Right lobe of liver (tissue), 6 donors: ENCODE results near the gene ZNF285. TPM values are rescaled to one million over a fixed set of nuclear protein-coding genes. Genes with fewer than 3 reads are reported as not detected.
"Not testable (repeated sequence)": the region's sequence is repeated elsewhere in the genome, so short reads cannot be mapped to it uniquely, and the experiment has no call there.

ENCODE experiments used
- ATAC-seq, 4 donors: fragments of 200-7000 bp; cut with Tn5 transposase; one replicate each; pipeline ENCODE4 v1.9.1; 2020; ENCODE audit warnings: mild to moderate bottlenecking in 4 of 4, moderate library complexity in 4 of 4
- DNase-seq, 3 donors: peaks; one replicate each; pipeline ENCODE4 v3.0.0-alpha.2; 2020
- H3K27ac ChIP-seq, 3 donors: fragments of 200-600 bp; one replicate each; pipeline ENCODE4 v1.8.0; 2022
- H3K27me3 ChIP-seq, 2 donors: fragments of 200-600 bp; one replicate each; pipeline ENCODE4 v1.8.0; 2022
- H3K36me3 ChIP-seq, 4 donors: fragments of 200-600 bp; sonication (generic) in 1 of 4; one replicate each; pipeline versions ENCODE4 v1.5.1 to v1.8.0; 2017 to 2022; ENCODE audit warnings: control low read depth in 1 of 4
- H3K4me1 ChIP-seq, 4 donors: fragments of 200-600 bp; sonication (generic) in 1 of 4; one replicate each; pipeline versions ENCODE4 v1.5.1 to v1.8.0; 2017 to 2022; ENCODE audit warnings: control low read depth in 1 of 4
- H3K4me3 ChIP-seq, 3 donors: fragments of 200-600 bp; one replicate each; pipeline ENCODE4 v1.8.0; 2022
- H3K9me3 ChIP-seq, 4 donors: fragments of 200-600 bp; sonication (generic) in 1 of 4; one replicate each; pipeline versions ENCODE4 v1.5.1 to v1.8.0; 2017 to 2022; ENCODE audit warnings: control low read depth in 1 of 4
- CTCF ChIP-seq, 4 donors: fragments of 200-600 bp in 3 of 4; fragments of 450-650 bp in 1 of 4; IDR thresholded peaks; one replicate each; pipeline versions ENCODE4 v1.5.1 to v1.8.0; 2016 to 2022; ENCODE audit warnings: antibody characterized with exemption in 4 of 4, mild to moderate bottlenecking in 2 of 4
- POLR2A ChIP-seq: fragments of 450-650 bp; IDR thresholded peaks from one replicate; pipeline ENCODE4 v1.6.1; 2017; ENCODE audit warnings: antibody characterized with exemption, mild to moderate bottlenecking
- WGBS: methylation state at CpG from one replicate; pipeline ENCODE4 v1.1.6; 2018; ENCODE audit warnings: low coverage, low lambda C conversion rate; ENCODE audit not compliant: insufficient coverage; ENCODE audit errors: missing lambda C conversion rate; 5-methylcytosine and 5-hydroxymethylcytosine counted together
- intact Hi-C, 2 donors: fragments of 100-400 bp; cut with DNase I; formaldehyde crosslinking; loops; one replicate each; pipeline versions ENCODE4 v1.11.2 to v1.14.1; 2022
- total RNA-seq, 6 experiments: library from RNA; depleted of rRNA in 2 of 6; stranded (reverse); fragments of >200 nt in 2 of 6; fragmentation: NEBNext Ultra II Directional in 3 of 6; extraction: Animal tissue kit (Norgen Biotek cat#: 25700) in 3 of 6; gene quantifications; one replicate each; pipeline versions ENCODE4 v1.1.0 to v1.2.4, GENCODE V29; 2016 to 2023
- donor health status: DM: no; HTN: yes; CAD: no.
- donor health status: DM: no; HTN: no; CAD: no.
- donor health status: DM: no; HTN: no; CAD: no.
- donor health status: DM: no; HTN: yes; CAD: no.
- donor health status: DM: no; HTN: yes; CAD: no.

Gene ZNF285
- total RNA-seq, 6 experiments from 2014 or later, result 0.37 to 1.6 (median 0.90) TPM

GRCh38 chr19:44430956-44431355, 29.5 kb upstream of the ZNF285 start:
- ATAC-seq, result no peak
- 60% methylated on average over 1 of the region's 1 CpG for WGBS
- no peaks in the 10 kb centered on the region for H3K36me3 ChIP-seq
- H3K4me1 ChIP-seq, result no peaks in the 10 kb centered on the region
- DNase-seq, result no peak
- H3K27me3 ChIP-seq, result no peaks in the 10 kb centered on the region
- no peak overlapping the region for H3K27ac ChIP-seq
- peaks cover 0 to 16% (median 3%) of the 10 kb centered on the region in 4 donors for H3K9me3 ChIP-seq
- intact Hi-C loops, result no loop called here
- no peak overlapping the region for H3K4me3 ChIP-seq
- TF ChIP-seq POLR2A, result no peak
- TF ChIP-seq CTCF (IDR thresholded peaks at IDR 0.05), result no peak

- DNase-seq, intact Hi-C loops, H3K9me3 ChIP-seq, H3K27ac ChIP-seq, H3K4me3 ChIP-seq, H3K4me1 ChIP-seq, H3K36me3 ChIP-seq, H3K27me3 ChIP-seq, ATAC-seq: not testable (repeated sequence)
- WGBS, result 67% methylated on average over 2 of the region's 15 CpGs
These were observed 14.1 kb upstream of the ZNF285 start for GRCh38 chr19:44415553-44415952.

GRCh38 chr19:44389268-44389667, 12.1 kb downstream of the ZNF285 start:
- H3K9me3 ChIP-seq, H3K27ac ChIP-seq, DNase-seq, H3K36me3 ChIP-seq, ATAC-seq, H3K27me3 ChIP-seq, H3K4me3 ChIP-seq, H3K4me1 ChIP-seq, intact Hi-C loops: not testable (repeated sequence)
- WGBS, result 91% methylated on average over 4 of the region's 4 CpGs

GRCh38 chr19:44374789-44375188, 26.6 kb downstream of the ZNF285 start:
- Histone ChIP-seq H3K36me3 (no peaks in the 10 kb centered on the region), H3K4me1 (no peaks in the 10 kb centered on the region), H3K27me3 (no peaks in the 10 kb centered on the region), H3K9me3 (peaks cover 0 to 2% (median 0%) of the 10 kb centered on the region in 4 donors), H3K4me3 (no peak overlapping the region), H3K27ac (no peak overlapping the region)
- 49% methylated on average over 2 of the region's 2 CpGs for whole genome bisulfite sequencing
- TF ChIP-seq POLR2A (no peak), CTCF (IDR thresholded peaks at IDR 0.05) (no peak)
- DNase-seq, result no peak
- no peak for ATAC-seq
- intact Hi-C loops, result no loop called here

GRCh38 chr19:44371815-44372480, 29.5 kb downstream of the ZNF285 start:
- TF ChIP-seq CTCF (IDR thresholded peaks at IDR 0.05) (no peak), POLR2A (no peak)
- Histone ChIP-seq H3K4me3 (no peak overlapping the region), H3K36me3 (no peaks in the 10 kb centered on the region), H3K4me1 (no peaks in the 10 kb centered on the region), H3K27ac (no peak overlapping the region), H3K27me3 (no peaks in the 10 kb centered on the region), H3K9me3 (peaks cover 0 to 2% (median 0%) of the 10 kb centered on the region in 4 donors)
- WGBS, result 44% methylated on average over 18 of the region's 20 CpGs
- no peak for DNase-seq
- intact Hi-C loops, result no loop called here
- no peak for ATAC-seq
